Measurements from ENCODE around the gene NINJ2. TPM values are rescaled to one million over a fixed set of nuclear protein-coding genes. Genes with fewer than 3 reads are reported as not detected.

The NINJ2 gene
- total RNA-seq, 1 donor: 19.4 TPM

DNA sequence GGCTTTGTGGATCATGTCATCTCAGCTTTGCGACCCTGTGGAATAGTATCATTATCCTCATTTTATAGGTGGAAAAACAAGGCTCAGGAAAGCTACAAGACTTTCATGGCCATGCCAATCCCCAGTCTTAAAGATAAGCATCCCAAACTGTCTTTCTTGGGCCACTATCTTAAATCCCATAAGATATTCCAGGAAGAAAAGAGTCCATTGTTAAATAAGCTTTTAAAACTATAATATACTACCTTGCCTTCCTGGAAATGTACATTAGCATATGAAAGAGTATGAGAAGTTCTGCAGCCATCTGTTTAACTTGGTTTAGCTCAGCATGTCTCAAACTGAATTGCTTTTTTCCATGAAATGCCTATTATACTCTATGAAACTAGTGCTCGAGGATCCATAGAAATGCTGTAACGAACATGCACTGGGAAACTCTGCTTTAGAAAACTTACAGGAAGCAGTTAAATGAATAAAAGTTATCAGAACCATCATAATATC, 126.4 kb downstream of the NINJ2 start:
- DNase-seq (ENCODE audit: low read depth in 2 of 3, low spot score in 2 of 3): no peak

DNA sequence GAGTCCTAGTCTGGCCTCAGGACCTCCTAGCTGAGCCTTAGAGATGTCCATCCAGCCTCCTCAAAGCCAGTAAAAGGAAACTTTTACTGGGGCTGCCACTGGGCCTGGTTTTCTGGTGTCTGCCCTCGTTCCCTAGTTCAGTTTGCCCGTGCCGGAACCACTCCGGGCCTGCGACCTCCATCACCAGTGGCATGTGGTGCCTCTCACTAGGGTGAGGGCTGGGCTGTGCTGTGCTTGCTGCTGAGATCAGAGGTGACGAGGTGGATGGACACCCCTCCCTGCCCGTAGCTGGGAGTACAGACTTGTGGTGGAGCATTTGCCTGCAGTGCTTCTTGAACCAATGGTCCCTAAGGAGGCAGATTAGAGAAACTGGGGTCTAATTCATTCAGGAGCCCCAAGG, 127.8 kb downstream of the NINJ2 start:
- no peak for DNase-seq (ENCODE audit: low read depth in 2 of 3, low spot score in 2 of 3)

- no peak for DNase-seq (ENCODE audit: low read depth in 2 of 3, low spot score in 2 of 3)
These were observed 129.0 kb downstream of the NINJ2 start for GRCh38 chr12:534216-534615.

DNA sequence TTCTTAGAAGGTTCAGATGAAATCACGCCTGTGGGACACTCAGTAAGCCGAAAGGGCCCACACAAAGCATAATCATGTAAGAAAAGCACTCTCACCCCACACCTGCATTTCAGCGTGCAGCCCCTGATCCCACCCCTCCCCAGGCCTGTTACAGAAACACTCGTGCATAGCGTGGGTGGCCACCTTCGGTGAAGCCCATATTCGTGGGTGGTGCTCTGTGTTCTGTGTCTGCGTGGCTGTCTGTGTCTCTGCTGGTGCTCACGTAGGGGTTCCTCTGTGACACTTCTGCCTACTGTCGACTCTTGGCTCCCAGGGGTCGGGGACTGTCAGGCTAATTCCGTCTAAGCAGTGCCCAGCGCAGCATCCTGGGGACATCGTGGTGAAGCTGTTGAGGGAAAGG, 129.5 kb downstream of the NINJ2 start:
- no peak for DNase-seq (ENCODE audit: low read depth in 2 of 3, low spot score in 2 of 3)

- DNase-seq (ENCODE audit: low read depth in 2 of 3, low spot score in 2 of 3): no peak
These were observed 130.2 kb downstream of the NINJ2 start for GRCh38 chr12:532908-533565.

- no peak for DNase-seq (ENCODE audit: low read depth in 2 of 3, low spot score in 2 of 3)
These were observed 131.2 kb downstream of the NINJ2 start for GRCh38 chr12:531951-532585.

DNA sequence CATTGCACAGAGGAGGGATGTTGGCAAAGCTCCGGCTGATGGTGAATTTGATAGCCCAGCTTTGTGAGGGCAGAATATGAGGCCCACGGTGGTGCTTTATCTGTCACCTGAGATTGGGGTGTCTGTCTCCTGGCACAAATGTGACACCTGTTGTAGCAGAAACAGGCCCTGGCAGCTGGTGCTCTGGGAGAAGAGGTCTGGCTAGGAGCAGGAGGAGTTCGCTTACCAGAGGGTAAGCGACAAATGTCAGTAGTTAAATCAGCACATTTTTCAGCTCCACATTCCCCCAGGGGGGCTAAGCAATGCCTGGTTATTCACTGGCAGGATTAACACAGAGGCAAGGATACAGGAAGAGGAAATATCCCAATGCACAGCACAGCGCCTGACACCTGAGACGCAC, 132.4 kb downstream of the NINJ2 start:
- DNase-seq (ENCODE audit: low read depth in 2 of 3, low spot score in 2 of 3): no peak

DNA sequence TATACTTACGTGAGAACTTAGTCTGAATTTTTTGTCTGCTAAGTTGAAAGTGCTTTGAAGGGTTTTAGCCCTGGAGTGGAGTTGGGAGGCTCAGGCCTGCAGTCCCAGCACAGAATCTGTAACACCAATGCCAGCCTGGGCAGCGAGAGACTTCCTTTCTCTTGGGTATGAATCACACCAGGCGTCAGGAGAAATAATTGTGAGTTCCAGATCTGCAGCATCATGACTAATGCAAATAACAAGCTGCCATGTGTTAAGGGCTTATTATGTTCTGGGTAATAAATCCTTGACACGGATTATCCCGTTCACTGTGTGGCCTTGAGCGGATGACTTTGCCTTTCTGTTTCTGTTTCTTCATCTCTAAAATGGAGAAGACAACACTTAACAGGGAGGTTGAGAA, 132.9 kb downstream of the NINJ2 start:
- no peak for DNase-seq (ENCODE audit: low read depth in 2 of 3, low spot score in 2 of 3)

DNA sequence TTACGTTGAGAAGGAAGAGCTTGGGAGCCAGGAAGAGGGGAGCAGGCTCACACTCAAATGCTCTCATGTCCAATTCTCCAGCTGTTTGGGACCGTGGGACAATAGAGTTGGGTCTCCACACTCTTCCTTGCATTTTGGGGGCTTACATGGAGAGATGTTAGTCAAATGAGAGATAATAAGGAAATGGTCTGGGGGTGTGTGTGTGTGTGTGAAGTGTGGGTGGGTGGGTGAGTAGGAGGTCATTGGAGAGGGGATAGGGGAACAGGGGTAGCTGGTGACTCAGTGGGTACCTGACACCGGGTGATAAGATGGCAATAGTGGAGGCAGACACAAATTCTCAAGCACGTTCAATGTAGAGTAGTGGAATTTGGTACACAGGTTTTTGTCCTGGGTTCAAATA, 135.5 kb downstream of the NINJ2 start:
- no peak for DNase-seq (ENCODE audit: low read depth in 2 of 3, low spot score in 2 of 3)

GRCh38 chr12:527241-527640, 136.0 kb downstream of the NINJ2 start:
- DNase-seq (ENCODE audit: low read depth in 2 of 3, low spot score in 2 of 3): no peak

DNA sequence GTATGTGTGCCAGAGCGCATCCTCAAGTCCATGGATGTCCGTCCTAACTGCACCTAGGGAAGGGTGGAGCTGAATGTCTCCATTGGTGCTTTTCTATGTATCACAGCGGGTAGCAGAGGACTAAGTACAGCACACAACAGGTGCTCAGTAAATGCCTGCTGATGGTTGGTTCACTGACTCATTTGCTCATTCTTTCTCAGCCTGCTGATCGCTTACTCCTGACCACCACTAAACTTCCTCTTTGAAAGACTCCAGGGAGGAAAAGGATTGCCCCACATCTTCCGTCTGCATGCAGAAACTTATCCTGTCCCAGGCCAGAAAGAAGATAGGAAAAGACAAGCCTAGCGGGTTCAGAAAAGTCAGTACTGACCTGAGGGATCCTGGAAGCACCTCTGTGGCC, 137.2 kb downstream of the NINJ2 start:
- peak in 1 of 3 donors; percentile 28 for DNase-seq (ENCODE audit: low read depth in 2 of 3, low spot score in 2 of 3)

DNA sequence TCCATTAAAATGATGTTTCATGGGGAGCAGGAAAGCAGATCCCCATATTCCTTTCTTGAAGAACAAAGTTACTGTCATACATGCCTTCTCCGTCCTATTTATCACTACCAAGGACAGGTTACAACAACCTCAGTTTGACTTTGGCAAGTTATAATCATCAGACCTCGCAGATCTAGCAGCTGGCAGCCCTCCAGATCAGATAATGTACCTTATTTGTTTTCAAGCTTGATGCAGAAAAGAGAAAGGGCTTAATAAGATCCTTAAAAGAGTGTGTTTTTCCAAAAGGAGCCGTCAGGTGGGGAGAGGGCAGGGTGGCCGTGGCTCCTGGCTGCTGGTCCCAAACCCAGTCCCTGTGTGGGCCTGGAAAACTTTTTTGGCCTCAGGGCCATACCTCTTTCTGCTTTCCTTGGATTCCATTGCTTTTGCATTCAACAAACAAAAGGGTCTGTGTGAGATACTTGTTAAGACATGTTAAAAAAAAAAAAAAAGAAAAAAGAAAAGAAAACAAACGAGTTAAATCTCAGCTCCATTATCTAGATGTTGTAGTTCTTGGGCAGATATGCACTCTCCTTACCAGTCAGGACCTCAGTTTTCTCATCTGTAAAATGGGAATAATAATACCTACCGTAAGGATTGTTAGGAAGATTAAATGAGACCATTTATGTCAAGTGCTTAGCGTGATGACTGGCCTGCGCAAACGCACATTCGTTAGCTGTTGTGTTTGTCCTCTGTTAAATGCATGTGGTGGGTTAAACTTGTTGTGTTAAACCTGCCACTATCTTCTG, 138.9 kb downstream of the NINJ2 start:
- DNase-seq (ENCODE audit: low read depth in 2 of 3, low spot score in 2 of 3): peak in 1 of 3 donors; percentile 28

DNA sequence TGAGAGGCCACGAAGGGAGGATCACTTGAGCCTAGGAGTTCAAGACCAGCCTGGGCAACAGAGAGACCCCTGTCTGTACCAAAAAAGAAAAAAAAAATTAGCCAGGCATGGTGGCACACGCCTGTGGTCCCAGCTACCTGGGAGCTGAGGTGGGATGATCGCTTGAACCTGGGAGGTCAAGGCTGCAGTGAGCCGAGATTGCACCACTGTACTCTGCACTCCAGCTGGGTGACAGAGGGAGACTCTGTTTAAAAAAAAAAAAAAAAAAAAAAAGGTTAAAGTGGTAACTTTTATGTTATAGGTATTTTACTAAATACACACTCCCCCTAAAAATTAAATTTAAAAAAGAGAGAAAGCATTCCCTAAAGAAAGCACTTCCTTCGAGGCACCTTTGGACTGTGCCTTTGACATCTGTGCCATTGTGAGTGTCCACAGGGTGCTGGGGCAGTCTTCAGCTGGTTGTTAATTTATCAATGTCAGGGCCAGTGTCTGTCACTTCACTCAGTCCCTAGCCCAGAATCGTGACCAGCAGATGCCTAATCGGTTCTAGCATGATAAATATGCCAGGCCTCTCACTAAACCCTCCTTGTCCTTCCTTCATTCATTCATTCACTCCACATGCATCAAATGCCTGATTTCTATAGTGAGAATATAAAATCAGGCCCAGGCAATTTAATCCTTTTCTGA, 140.4 kb downstream of the NINJ2 start:
- DNase-seq (ENCODE audit: low read depth in 2 of 3, low spot score in 2 of 3): no peak

GRCh38 chr12:520119-520518, 143.1 kb downstream of the NINJ2 start:
- no peak for DNase-seq (ENCODE audit: low read depth in 2 of 3, low spot score in 2 of 3)

DNA sequence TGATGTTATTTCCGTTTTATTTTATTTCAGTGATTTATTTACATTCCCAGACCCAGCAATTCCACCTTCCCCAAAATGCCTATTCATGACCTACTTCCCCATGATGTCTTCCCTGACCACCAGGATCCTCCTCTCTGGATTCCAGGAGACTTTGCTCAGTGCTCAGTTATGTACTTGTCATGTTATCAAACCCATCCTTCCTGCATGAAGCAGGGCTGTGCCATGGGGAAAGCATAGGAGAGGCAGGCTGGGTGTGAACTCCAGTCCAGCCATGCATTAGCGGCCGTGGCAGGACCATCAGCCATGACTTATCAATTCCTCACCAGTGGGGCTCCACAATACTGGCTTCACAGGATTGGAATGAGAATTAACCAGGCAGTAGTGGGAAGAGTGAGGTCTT, 145.7 kb downstream of the NINJ2 start:
- no peak for DNase-seq (ENCODE audit: low read depth in 2 of 3, low spot score in 2 of 3)

Small RNAs within 50 kb of the gene (small RNA-seq; reads per million reads assigned to genes)
- not detected for gene RNU7-103P

Other genes with a start within 250 kb of the NINJ2 start
- under 0.01 TPM for gene B4GALNT3, start 203.5 kb downstream of the NINJ2 start, total RNA-seq
- 134 TPM for gene WNK1, start 89.1 kb upstream of the NINJ2 start, total RNA-seq